ENCODE data around the gene RETREG1.

The RETREG1 gene

DNA sequence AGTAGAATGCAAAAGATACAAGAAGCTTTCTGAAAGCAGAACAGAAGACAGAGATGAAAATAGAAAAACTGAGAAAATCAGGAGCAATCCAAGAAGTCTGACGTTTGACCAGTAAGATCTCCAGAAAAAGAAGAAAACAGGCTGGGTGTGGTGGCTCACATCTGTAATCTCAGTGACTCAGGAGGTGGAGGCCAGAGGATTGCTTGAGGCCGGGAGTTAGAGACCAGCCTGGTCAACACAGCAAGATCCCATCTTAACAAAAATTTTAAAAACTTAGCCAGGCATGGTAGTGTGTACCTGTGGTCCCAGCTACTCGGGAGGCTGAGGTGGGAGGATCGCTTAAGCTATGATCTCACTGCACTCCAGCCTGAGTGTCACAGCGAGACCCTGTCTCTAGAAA, 15.9 kb downstream of the RETREG1 start:
- H3K27ac ChIP-seq (replicated peaks) = no peak overlapping the region
- no peak for DNase-seq (ENCODE audit: low read depth in 1 of 2, low spot score in 1 of 2)
- no peak overlapping the region for H3K4me3 ChIP-seq (replicated peaks; ENCODE audit: insufficient read depth, low read length)
- TF ChIP-seq REST (IDR thresholded peaks at IDR 0.05; ENCODE audit: insufficient replicate concordance, low read depth) (no peak), GABPA (IDR thresholded peaks at IDR 0.05; ENCODE audit: low read depth) (no peak), POLR2AphosphoS5 (IDR thresholded peaks at IDR 0.05; ENCODE audit: low read depth) (no peak), SPI1 (IDR thresholded peaks at IDR 0.05; ENCODE audit: borderline replicate concordance, low read depth) (no peak)
- TF ChIP-seq, protein P1, sequence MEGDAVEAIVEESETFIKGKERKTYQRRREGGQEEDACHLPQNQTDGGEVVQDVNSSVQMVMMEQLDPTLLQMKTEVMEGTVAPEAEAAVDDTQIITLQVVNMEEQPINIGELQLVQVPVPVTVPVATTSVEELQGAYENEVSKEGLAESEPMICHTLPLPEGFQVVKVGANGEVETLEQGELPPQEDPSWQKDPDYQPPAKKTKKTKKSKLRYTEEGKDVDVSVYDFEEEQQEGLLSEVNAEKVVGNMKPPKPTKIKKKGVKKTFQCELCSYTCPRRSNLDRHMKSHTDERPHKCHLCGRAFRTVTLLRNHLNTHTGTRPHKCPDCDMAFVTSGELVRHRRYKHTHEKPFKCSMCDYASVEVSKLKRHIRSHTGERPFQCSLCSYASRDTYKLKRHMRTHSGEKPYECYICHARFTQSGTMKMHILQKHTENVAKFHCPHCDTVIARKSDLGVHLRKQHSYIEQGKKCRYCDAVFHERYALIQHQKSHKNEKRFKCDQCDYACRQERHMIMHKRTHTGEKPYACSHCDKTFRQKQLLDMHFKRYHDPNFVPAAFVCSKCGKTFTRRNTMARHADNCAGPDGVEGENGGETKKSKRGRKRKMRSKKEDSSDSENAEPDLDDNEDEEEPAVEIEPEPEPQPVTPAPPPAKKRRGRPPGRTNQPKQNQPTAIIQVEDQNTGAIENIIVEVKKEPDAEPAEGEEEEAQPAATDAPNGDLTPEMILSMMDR (IDR thresholded peaks at IDR 0.05; ENCODE audit: insufficient read depth, low read length) = no peak
- H3K27me3 ChIP-seq (ENCODE audit: insufficient read depth, poor library complexity, severe bottlenecking) = no peaks in the 10 kb centered on the region

GRCh38 chr5:16600397-16600796, 16.4 kb downstream of the RETREG1 start:
- no peak overlapping the region for H3K4me3 ChIP-seq (replicated peaks; ENCODE audit: insufficient read depth, low read length)
- TF ChIP-seq, protein P1 (IDR thresholded peaks at IDR 0.05; ENCODE audit: insufficient read depth, low read length) = no peak
- TF ChIP-seq SPI1 (IDR thresholded peaks at IDR 0.05; ENCODE audit: borderline replicate concordance, low read depth) = peak; percentile 60; the same call in 1 of the 2 replicates
- no peak overlapping the region for H3K27ac ChIP-seq (replicated peaks)
- H3K27me3 ChIP-seq (ENCODE audit: insufficient read depth, poor library complexity, severe bottlenecking) = no peaks in the 10 kb centered on the region
- DNase-seq (ENCODE audit: low read depth in 1 of 2, low spot score in 1 of 2) = no peak

DNA sequence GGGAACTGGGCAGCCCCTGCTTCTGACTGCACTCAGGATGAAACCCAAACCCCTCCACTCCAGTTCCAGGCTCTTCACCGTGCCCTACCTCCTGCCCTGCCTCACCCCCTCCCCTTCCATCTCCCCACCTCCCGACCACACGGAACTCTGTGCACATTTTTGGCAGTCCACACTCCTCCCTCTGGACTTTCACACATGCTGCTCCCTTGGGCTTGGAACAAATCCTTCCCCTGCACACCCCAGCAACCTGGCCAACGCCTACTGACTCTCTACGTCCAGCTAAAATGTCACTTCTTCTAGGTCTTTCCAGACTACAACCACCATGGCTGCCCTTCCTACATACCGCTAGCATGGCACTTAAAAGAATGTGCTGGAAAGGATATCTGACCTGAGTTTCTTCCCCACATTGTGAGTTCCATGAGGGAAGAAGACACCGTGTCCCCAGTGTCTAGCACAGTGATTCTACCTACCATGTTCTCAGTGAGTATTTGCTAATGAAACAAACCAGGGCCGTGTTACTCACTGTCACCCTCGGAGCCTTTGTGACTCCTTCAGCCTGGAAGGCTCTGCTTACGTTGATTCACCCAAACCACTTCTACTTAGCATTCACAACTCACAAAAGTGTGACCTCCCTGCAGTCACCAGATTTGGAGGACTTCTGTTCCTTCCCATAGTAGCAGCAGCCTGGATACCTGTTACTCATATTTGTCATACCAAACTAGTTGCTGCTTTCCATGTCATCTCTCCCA, 18.7 kb downstream of the RETREG1 start:
- Histone ChIP-seq H3K27ac (replicated peaks) (no peak overlapping the region), H3K27me3 (ENCODE audit: insufficient read depth, poor library complexity, severe bottlenecking) (no peaks in the 10 kb centered on the region), H3K4me3 (replicated peaks; ENCODE audit: insufficient read depth, low read length) (no peak overlapping the region)
- DNase-seq (ENCODE audit: low read depth in 1 of 2, low spot score in 1 of 2) = no peak
- TF ChIP-seq GABPA (IDR thresholded peaks at IDR 0.05; ENCODE audit: low read depth) = no peak

- DNase-seq (ENCODE audit: low read depth in 1 of 2, low spot score in 1 of 2) = no peak
Observed at GRCh38 chr5:16596581-16596940, 20.2 kb downstream of the RETREG1 start.

More at GRCh38 chr5:16596581-16596940, 20.2 kb downstream of the RETREG1 start:
- TF ChIP-seq, protein P1 (IDR thresholded peaks at IDR 0.05; ENCODE audit: insufficient read depth, low read length) = no peak
- no peak for TF ChIP-seq GABPA (IDR thresholded peaks at IDR 0.05; ENCODE audit: low read depth)
- no peak for TF ChIP-seq SPI1 (IDR thresholded peaks at IDR 0.05; ENCODE audit: borderline replicate concordance, low read depth)
- no peak for TF ChIP-seq REST (IDR thresholded peaks at IDR 0.05; ENCODE audit: insufficient replicate concordance, low read depth)
- Histone ChIP-seq H3K4me3 (replicated peaks; ENCODE audit: insufficient read depth, low read length) (no peak overlapping the region), H3K27ac (replicated peaks) (peak overlapping the region; percentile 29), H3K27me3 (ENCODE audit: insufficient read depth, poor library complexity, severe bottlenecking) (no peaks in the 10 kb centered on the region)

All from HL-60 (cell line).